Measurements from ENCODE around the gene RNASE12. TPM values are rescaled to one million over a fixed set of nuclear protein-coding genes. Genes with fewer than 3 reads are reported as not detected.

Gene RNASE12
- total RNA-seq, 1 experiment from 2014 or later = not detected

GRCh38 chr14:20609215-20610001, 18.2 kb upstream of the RNASE12 start:
- no peaks in the 10 kb centered on the region for H3K79me1 ChIP-seq (ENCODE audit: insufficient read depth, low read depth, low read length, poor library complexity, severe bottlenecking)
- H3K9me3 ChIP-seq (ENCODE audit: control insufficient read depth, low read depth, low read length) = no peaks in the 10 kb centered on the region
- WGBS (ENCODE audit: extremely low coverage, insufficient read length, low lambda C conversion rate) = no CpG with 5 or more reads among the region's 44 CpGs
- H3K4me1 ChIP-seq (ENCODE audit: insufficient read depth, low read length) = no peaks in the 10 kb centered on the region; the same call in 1 of the 2 replicates
- no peak overlapping the region for H2BK15ac ChIP-seq (ENCODE audit: low read depth, low read length)
- no peak overlapping the region for H2BK120ac ChIP-seq (ENCODE audit: low read depth, low read length, poor library complexity, severe bottlenecking)
- H2AFZ ChIP-seq (ENCODE audit: low read length) = peak overlapping the region; percentile 37
- H3K4me2 ChIP-seq (ENCODE audit: insufficient read depth, insufficient read length, low read length) = peak overlapping the region; percentile 85
- H2BK20ac ChIP-seq (ENCODE audit: low read depth, low read length, poor library complexity, severe bottlenecking) = no peak overlapping the region
- H3K14ac ChIP-seq (ENCODE audit: insufficient read depth, low read length) = no peak overlapping the region
- H3K79me2 ChIP-seq (ENCODE audit: insufficient read depth, low read length) = no peaks in the 10 kb centered on the region
- H2BK5ac ChIP-seq (ENCODE audit: insufficient read length, low read length) = no peak overlapping the region
- H2BK12ac ChIP-seq (ENCODE audit: insufficient read length, low read depth, low read length) = no peak overlapping the region
- no peak overlapping the region for H3K56ac ChIP-seq (ENCODE audit: insufficient read length, low read depth, low read length)
- no peak overlapping the region for H3K18ac ChIP-seq (ENCODE audit: insufficient read length, low read depth, low read length)
- H3K23me2 ChIP-seq (ENCODE audit: insufficient read length, low read depth, low read length, poor library complexity, severe bottlenecking) = peaks cover 5% of the 10 kb centered on the region
- no peaks in the 10 kb centered on the region for H4K20me1 ChIP-seq (ENCODE audit: control insufficient read depth, insufficient read depth, insufficient read length)
- DNase-seq = peak; percentile 82
- H3K27ac ChIP-seq (ENCODE audit: insufficient read length, low read depth, low read length) = no peak overlapping the region
- no peak overlapping the region for H4K5ac ChIP-seq (ENCODE audit: insufficient read length, low read depth, low read length)
- Mint-ChIP-seq H3K27ac (no peak overlapping the region), H3K27me3 (ENCODE audit: low read depth) (no peaks in the 10 kb centered on the region), H3K4me1 (peaks cover 8 to 9% of the 10 kb centered on the region in 2 experiments), H3K9me3 (no peaks in the 10 kb centered on the region; a peak in 1 of 5 replicates), H3K4me3 (no peak overlapping the region), H3K36me3 (ENCODE audit: insufficient read depth in 1 of 3, low read depth in 3 of 3) (no peaks in the 10 kb centered on the region)
- peak overlapping the region; percentile 67 for H3K9ac ChIP-seq (ENCODE audit: extremely low read depth, insufficient read length, low read length)
- no peak overlapping the region for H4K91ac ChIP-seq (ENCODE audit: insufficient read length, low read depth, low read length)
- no peak overlapping the region for H2AK5ac ChIP-seq (ENCODE audit: insufficient read length, low read length)
- H3K4ac ChIP-seq (ENCODE audit: low read depth, low read length) = no peak overlapping the region
- H3K23ac ChIP-seq (ENCODE audit: insufficient read length, low read depth, low read length) = no peak overlapping the region
- H3K27me3 ChIP-seq (ENCODE audit: insufficient read depth, low read length) = no peaks in the 10 kb centered on the region
- no peak overlapping the region for H4K8ac ChIP-seq (replicated peaks; ENCODE audit: insufficient read length, low read depth, low read length)
- TF ChIP-seq CTCF (conservative IDR thresholded peaks at IDR 0.05) = peak; percentile 97
- no peak overlapping the region for H3T11ph ChIP-seq (ENCODE audit: low read length)

All from H9 (cell line).